Endodermal cell (in vitro differentiated cells): ENCODE data around the gene NBEAL2. TPM values are rescaled to one million over a fixed set of nuclear protein-coding genes. Genes with fewer than 3 reads are reported as not detected.

Source experiments
- DNase-seq: peaks from one replicate; pipeline ENCODE4 v3.0.0-alpha.2; 2017
- H3K27ac ChIP-seq: 2 replicates; pipeline ENCODE4 v1.5.1; 2013; ENCODE audit warnings: mild to moderate bottlenecking, low read depth, low read length, moderate library complexity
- H3K27me3 ChIP-seq: 2 replicates; pipeline ENCODE4 v1.6.1; 2013; ENCODE audit warnings: mild to moderate bottlenecking, low read length, moderate library complexity; ENCODE audit not compliant: insufficient read depth, control insufficient read depth, poor library complexity, severe bottlenecking
- H3K36me3 ChIP-seq: 2 replicates; pipeline ENCODE4 v1.7.0; 2013; ENCODE audit warnings: mild to moderate bottlenecking, low read length, moderate library complexity; ENCODE audit not compliant: control insufficient read depth, insufficient read depth
- H3K4me1 ChIP-seq: one replicate; pipeline ENCODE4 v1.7.0; 2013; ENCODE audit warnings: low read length; ENCODE audit not compliant: control insufficient read depth, insufficient read depth
- H3K4me3 ChIP-seq: 2 replicates; pipeline ENCODE4 v1.5.1; 2013; ENCODE audit warnings: mild to moderate bottlenecking, low read length, moderate library complexity
- H3K9ac ChIP-seq: 2 replicates; pipeline ENCODE4 v1.6.1; 2013; ENCODE audit warnings: mild to moderate bottlenecking, low read length, moderate library complexity; ENCODE audit not compliant: poor library complexity, severe bottlenecking; ENCODE audit errors: extremely low read depth
- H3K9me3 ChIP-seq: 2 replicates; pipeline ENCODE4 v1.6.1; 2013; ENCODE audit warnings: mild to moderate bottlenecking, low read length, moderate library complexity; ENCODE audit not compliant: control insufficient read depth
- H3K27ac Mint-ChIP-seq: 2 replicates; pipeline ENCODE4 v1.8.0; 2020; ENCODE audit warnings: mixed read lengths
- H3K27me3 Mint-ChIP-seq: 2 replicates; pipeline ENCODE4 v1.8.0; 2021; ENCODE audit warnings: mild to moderate bottlenecking, mixed read lengths; ENCODE audit not compliant: insufficient read depth
- H3K36me3 Mint-ChIP-seq: 2 replicates; pipeline ENCODE4 v1.8.0; 2020; ENCODE audit warnings: low read depth, mixed read lengths
- H3K4me1 Mint-ChIP-seq: 2 replicates; pipeline ENCODE4 v1.8.0; 2020; ENCODE audit warnings: mixed read lengths
- H3K4me3 Mint-ChIP-seq: 2 replicates; pipeline ENCODE4 v1.8.0; 2020; ENCODE audit warnings: mild to moderate bottlenecking, moderate library complexity, mixed read lengths
- H3K9me3 Mint-ChIP-seq: 2 replicates; pipeline ENCODE4 v1.8.0; 2020; ENCODE audit warnings: mild to moderate bottlenecking, mixed read lengths
- WGBS, 2 experiments: methylation state at CpG; one replicate each; pipeline versions ENCODE4 v1.1.5 to v1.1.7; 2013; ENCODE audit warnings: missing lambda C conversion rate in 2 of 2, mixed read lengths in 1 of 2; ENCODE audit not compliant: insufficient coverage in 1 of 2, insufficient read length in 1 of 2; 5-methylcytosine and 5-hydroxymethylcytosine counted together
- total RNA-seq, 2 donors: library from RNA; stranded (reverse); fragmentation: NEBNext Ultra II Directional in 1 of 2; extraction: Animal tissue kit (Norgen Biotek cat#: 25700) in 1 of 2; gene quantifications; 2 replicates in 1 of 2; 3 replicates in 1 of 2; pipeline ENCODE4 v1.2.1, GENCODE V29; 2021
- TF ChIP-seq, protein P1 (sequence below): fragments of 200-600 bp; sonication (generic); conservative IDR thresholded peaks from 2 replicates; pipeline ENCODE4 v1.5.0; 2021; ENCODE audit warnings: antibody characterized with exemption, mild to moderate bottlenecking

NBEAL2 gene
- total RNA-seq, 2 donors from 2014 or later: 59.2 to 64.0 TPM

- Mint-ChIP-seq H3K4me3 (peak overlapping the region; percentile 69), H3K27ac (no peak overlapping the region), H3K9me3 (no peaks in the 10 kb centered on the region), H3K4me1 (peaks cover 4% of the 10 kb centered on the region), H3K36me3 (peaks cover 31% of the 10 kb centered on the region), H3K27me3 (no peaks in the 10 kb centered on the region)
- TF ChIP-seq, protein P1, sequence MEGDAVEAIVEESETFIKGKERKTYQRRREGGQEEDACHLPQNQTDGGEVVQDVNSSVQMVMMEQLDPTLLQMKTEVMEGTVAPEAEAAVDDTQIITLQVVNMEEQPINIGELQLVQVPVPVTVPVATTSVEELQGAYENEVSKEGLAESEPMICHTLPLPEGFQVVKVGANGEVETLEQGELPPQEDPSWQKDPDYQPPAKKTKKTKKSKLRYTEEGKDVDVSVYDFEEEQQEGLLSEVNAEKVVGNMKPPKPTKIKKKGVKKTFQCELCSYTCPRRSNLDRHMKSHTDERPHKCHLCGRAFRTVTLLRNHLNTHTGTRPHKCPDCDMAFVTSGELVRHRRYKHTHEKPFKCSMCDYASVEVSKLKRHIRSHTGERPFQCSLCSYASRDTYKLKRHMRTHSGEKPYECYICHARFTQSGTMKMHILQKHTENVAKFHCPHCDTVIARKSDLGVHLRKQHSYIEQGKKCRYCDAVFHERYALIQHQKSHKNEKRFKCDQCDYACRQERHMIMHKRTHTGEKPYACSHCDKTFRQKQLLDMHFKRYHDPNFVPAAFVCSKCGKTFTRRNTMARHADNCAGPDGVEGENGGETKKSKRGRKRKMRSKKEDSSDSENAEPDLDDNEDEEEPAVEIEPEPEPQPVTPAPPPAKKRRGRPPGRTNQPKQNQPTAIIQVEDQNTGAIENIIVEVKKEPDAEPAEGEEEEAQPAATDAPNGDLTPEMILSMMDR: no peak
- Histone ChIP-seq H3K27me3 (no peaks in the 10 kb centered on the region), H3K27ac (no peak overlapping the region), H3K4me1 (no peaks in the 10 kb centered on the region), H3K4me3 (no peak overlapping the region), H3K9me3 (no peaks in the 10 kb centered on the region), H3K36me3 (peaks cover 11% of the 10 kb centered on the region), H3K9ac (no peak overlapping the region)
- 95 to 100% methylated on average over 6 to 13 of the region's 13 CpGs for WGBS, 2 experiments
- DNase-seq: no peak
These were observed 28.8 kb downstream of the NBEAL2 start for GRCh38 chr3:47008234-47008796.

DNA sequence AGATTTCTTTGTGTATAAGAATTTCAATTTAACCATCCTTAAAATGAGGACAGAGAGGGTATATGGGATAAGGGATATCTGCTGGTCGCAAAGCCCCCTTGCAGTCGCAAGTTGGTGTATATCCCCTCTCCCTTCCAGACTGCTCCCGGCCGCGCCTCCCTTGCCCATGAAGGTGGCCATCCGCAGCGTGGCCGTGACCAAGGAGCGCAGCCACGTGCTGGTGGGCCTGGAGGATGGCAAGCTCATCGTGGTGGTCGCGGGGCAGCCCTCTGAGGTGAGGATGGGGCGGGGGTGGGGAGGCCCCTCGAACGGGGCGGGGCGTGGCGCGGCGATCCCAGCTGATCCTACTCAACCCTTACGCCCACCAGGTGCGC lies 29.4 kb downstream of the NBEAL2 start:
- H3K27ac Mint-ChIP-seq: no peak overlapping the region
- no peaks in the 10 kb centered on the region for H3K9me3 Mint-ChIP-seq
- H3K4me3 ChIP-seq: no peak overlapping the region
- H3K36me3 ChIP-seq: peaks cover 16% of the 10 kb centered on the region
- no peaks in the 10 kb centered on the region for H3K4me1 ChIP-seq
- no peaks in the 10 kb centered on the region for H3K27me3 Mint-ChIP-seq
- no peaks in the 10 kb centered on the region for H3K9me3 ChIP-seq
- WGBS, 2 experiments: 32 to 70% methylated on average over 12 to 23 of the region's 23 CpGs
- peaks cover 27% of the 10 kb centered on the region for H3K36me3 Mint-ChIP-seq
- H3K27me3 ChIP-seq: no peaks in the 10 kb centered on the region
- peak overlapping the region; percentile 69 for H3K4me3 Mint-ChIP-seq
- DNase-seq: no peak
- TF ChIP-seq, protein P1: no peak
- H3K4me1 Mint-ChIP-seq: peaks cover 4% of the 10 kb centered on the region
- no peak overlapping the region for H3K27ac ChIP-seq
- no peak overlapping the region for H3K9ac ChIP-seq

- Mint-ChIP-seq H3K9me3 (no peaks in the 10 kb centered on the region), H3K27ac (peak overlapping the region; percentile 100), H3K27me3 (no peaks in the 10 kb centered on the region), H3K4me3 (peak overlapping the region; percentile 69), H3K36me3 (peaks cover 29% of the 10 kb centered on the region), H3K4me1 (peaks cover 4% of the 10 kb centered on the region)
- H3K4me1 ChIP-seq: no peaks in the 10 kb centered on the region
- peaks cover 23% of the 10 kb centered on the region for H3K36me3 ChIP-seq
- no peaks in the 10 kb centered on the region for H3K9me3 ChIP-seq
- peak; percentile 95 for DNase-seq
- WGBS, 2 experiments: 35 to 49% methylated on average over 46 to 85 of the region's 85 CpGs
- TF ChIP-seq, protein P1: no peak
- peak overlapping the region; percentile 74 for H3K27ac ChIP-seq
- no peak overlapping the region for H3K4me3 ChIP-seq
- no peaks in the 10 kb centered on the region for H3K27me3 ChIP-seq
- H3K9ac ChIP-seq: peak overlapping the region; percentile 25
These were observed 30.0 kb downstream of the NBEAL2 start for GRCh38 chr3:47009225-47010110.
